SU-DHL-6 (cell line): ENCODE results near the gene CCR7.

Experiments used
- H2AFZ ChIP-seq: fragments of 200-600 bp; sonication (generic); 2 replicates; pipeline ENCODE4 v1.6.1; 2014; ENCODE audit warnings: low read depth, mild to moderate bottlenecking, moderate library complexity, mixed read lengths, antibody characterized with exemption, low read length; ENCODE audit not compliant: severe bottlenecking
- H3F3A ChIP-seq: fragments of 200-600 bp; shearing (Covaris generic); 2 replicates; pipeline ENCODE4 v1.6.0; 2016; ENCODE audit warnings: antibody characterized with exemption, mild to moderate bottlenecking; ENCODE audit not compliant: insufficient read depth
- H3K27ac ChIP-seq: fragments of 200-600 bp; sonication (generic); 2 replicates; pipeline ENCODE4 v1.5.1; 2016; ENCODE audit warnings: low read depth, mild to moderate bottlenecking, low read length, moderate library complexity, mixed read lengths
- H3K27me3 ChIP-seq: fragments of 200-600 bp; sonication (generic), shearing (Covaris generic); 2 replicates; pipeline ENCODE4 v1.6.0; 2014; ENCODE audit warnings: mild to moderate bottlenecking, low read length
- H3K36me3 ChIP-seq: fragments of 200-600 bp; sonication (generic); 2 replicates; pipeline ENCODE4 v1.6.1; 2014; ENCODE audit warnings: mild to moderate bottlenecking, low read length, mixed read lengths
- H3K4me2 ChIP-seq: fragments of 300-600, 200-600 bp; shearing (Covaris generic), sonication (generic); 2 replicates; pipeline ENCODE4 v1.6.0; 2014; ENCODE audit warnings: low read length, low read depth, mild to moderate bottlenecking; ENCODE audit not compliant: poor library complexity, severe bottlenecking
- H3K4me3 ChIP-seq: fragments of 200-600 bp; sonication (generic); 2 replicates; pipeline ENCODE4 v1.5.1; 2014; ENCODE audit warnings: antibody characterized with exemption, low read length, mild to moderate bottlenecking, mixed read lengths; ENCODE audit not compliant: insufficient read depth, poor library complexity, severe bottlenecking
- H3K79me2 ChIP-seq: fragments of 200-600 bp; sonication (generic); 2 replicates; pipeline ENCODE4 v1.6.1; 2014; ENCODE audit warnings: mild to moderate bottlenecking, low read length, moderate library complexity; ENCODE audit not compliant: insufficient read depth
- H3K9ac ChIP-seq: fragments of 200-600 bp; sonication (generic); 2 replicates; pipeline ENCODE4 v1.7.0; 2014; ENCODE audit warnings: mild to moderate bottlenecking, low read length
- H3K9me2 ChIP-seq: fragments of 200-600 bp; sonication (generic); replicated peaks from 2 replicates; pipeline ENCODE4 v1.6.1; 2014; ENCODE audit warnings: low read length; ENCODE audit not compliant: insufficient read depth
- H3K9me3 ChIP-seq: fragments of 200-600 bp; sonication (generic); 2 replicates; pipeline ENCODE4 v1.6.1; 2014; ENCODE audit warnings: low read length, mixed read lengths; ENCODE audit not compliant: insufficient read depth
- H4K20me1 ChIP-seq: fragments of 200-600 bp; sonication (generic); 2 replicates; pipeline ENCODE4 v1.6.1; 2014; ENCODE audit warnings: low read depth, mild to moderate bottlenecking, antibody characterized with exemption, low read length, moderate library complexity, mixed read lengths
- CTCF ChIP-seq: fragments of 200-600 bp; sonication (generic); IDR thresholded peaks from one replicate; pipeline ENCODE4 v1.5.1; 2017; ENCODE audit warnings: antibody characterized with exemption, mild to moderate bottlenecking, low read length, moderate library complexity; ENCODE audit not compliant: insufficient read depth, poor library complexity, severe bottlenecking
- EZH2phosphoT487 ChIP-seq: fragments of 200-600 bp; sonication (generic), shearing (Covaris generic); conservative IDR thresholded peaks from 2 replicates; pipeline ENCODE4 v1.6.1; 2018; ENCODE audit warnings: mild to moderate bottlenecking, antibody characterized with exemption, low read length, moderate library complexity, mixed read lengths

Gene CCR7

GRCh38 chr17:40515011-40515410 is 50.3 kb downstream of the CCR7 start:
- no peak overlapping the region for H3K4me2 ChIP-seq
- H3K79me2 ChIP-seq = no peaks in the 10 kb centered on the region
- no peaks in the 10 kb centered on the region for H3K9me3 ChIP-seq
- H3F3A ChIP-seq = no peaks in the 10 kb centered on the region
- no peak overlapping the region for H3K4me3 ChIP-seq
- H4K20me1 ChIP-seq = no peaks in the 10 kb centered on the region
- no peak overlapping the region for H3K27ac ChIP-seq
- no peaks in the 10 kb centered on the region for H3K36me3 ChIP-seq
- no peak for TF ChIP-seq CTCF
- TF ChIP-seq EZH2phosphoT487 = no peak
- H3K9ac ChIP-seq = no peak overlapping the region
- no peak overlapping the region for H2AFZ ChIP-seq
- H3K9me2 ChIP-seq = no peaks in the 10 kb centered on the region
- H3K27me3 ChIP-seq = no peaks in the 10 kb centered on the region

GRCh38 chr17:40514013-40514875 is 51.0 kb downstream of the CCR7 start:
- no peaks in the 10 kb centered on the region for H3K27me3 ChIP-seq
- no peaks in the 10 kb centered on the region for H3F3A ChIP-seq
- H3K4me3 ChIP-seq = no peak overlapping the region
- H3K27ac ChIP-seq = no peak overlapping the region
- no peak overlapping the region for H3K9ac ChIP-seq
- H3K9me2 ChIP-seq = no peaks in the 10 kb centered on the region
- H3K4me2 ChIP-seq = no peak overlapping the region
- no peaks in the 10 kb centered on the region for H4K20me1 ChIP-seq
- H2AFZ ChIP-seq = no peak overlapping the region
- no peaks in the 10 kb centered on the region for H3K79me2 ChIP-seq
- H3K36me3 ChIP-seq = no peaks in the 10 kb centered on the region
- no peak for TF ChIP-seq EZH2phosphoT487
- no peak for TF ChIP-seq CTCF
- H3K9me3 ChIP-seq = no peaks in the 10 kb centered on the region

- H3K27ac ChIP-seq = no peak overlapping the region
- no peaks in the 10 kb centered on the region for H3K27me3 ChIP-seq
- no peaks in the 10 kb centered on the region for H3K9me3 ChIP-seq
- no peaks in the 10 kb centered on the region for H3K79me2 ChIP-seq
- H3K9me2 ChIP-seq = no peaks in the 10 kb centered on the region
- TF ChIP-seq CTCF (no peak), EZH2phosphoT487 (no peak)
- no peak overlapping the region for H3K9ac ChIP-seq
- H3K4me2 ChIP-seq = no peak overlapping the region
- no peaks in the 10 kb centered on the region for H3F3A ChIP-seq
- no peak overlapping the region for H2AFZ ChIP-seq
- no peak overlapping the region for H3K4me3 ChIP-seq
- H4K20me1 ChIP-seq = no peaks in the 10 kb centered on the region
- H3K36me3 ChIP-seq = no peaks in the 10 kb centered on the region
Measured at GRCh38 chr17:40511667-40512220, 53.5 kb downstream of the CCR7 start.
